Thyroid gland (tissue), 4 donors: ENCODE measurements around the gene CLRN3. TPM values are rescaled to one million over a fixed set of nuclear protein-coding genes. Genes with fewer than 3 reads are reported as not detected.

Source experiments
- DNase-seq, 2 donors: peaks; one replicate each; pipeline ENCODE4 v3.0.0-alpha.2; 2019
- H3K27ac ChIP-seq, 3 donors: fragments of 200-600 bp; sonication (generic); 1 replicate in 2 of 3; 2 replicates in 1 of 3; pipeline ENCODE4 v1.5.1; 2016 to 2019; ENCODE audit warnings: mild to moderate bottlenecking in 1 of 3, moderate library complexity in 1 of 3
- H3K27me3 ChIP-seq: fragments of 200-600 bp; sonication (generic); one replicate; pipeline ENCODE4 v1.5.1; 2019
- H3K36me3 ChIP-seq, 2 donors: fragments of 200-600 bp; sonication (generic); one replicate each; pipeline ENCODE4 v1.5.1; 2016 to 2019
- H3K4me1 ChIP-seq, 2 donors: fragments of 200-600 bp; sonication (generic); one replicate each; pipeline ENCODE4 v1.5.1; 2017 to 2019
- H3K4me3 ChIP-seq, 3 donors: fragments of 200-600 bp; sonication (generic); replicated peaks in 1 of 3; 1 replicate in 2 of 3; 2 replicates in 1 of 3; pipeline ENCODE4 v1.5.1; 2016; ENCODE audit warnings: mild to moderate bottlenecking in 1 of 3
- H3K9me3 ChIP-seq: fragments of 200-600 bp; sonication (generic); one replicate; pipeline ENCODE4 v1.5.1; 2017
- POLR2A ChIP-seq, 2 donors: fragments of 450-650 bp; IDR thresholded peaks; one replicate each; pipeline ENCODE4 v1.6.1; 2017; ENCODE audit warnings: antibody characterized with exemption in 2 of 2, mild to moderate bottlenecking in 2 of 2, moderate library complexity in 1 of 2
- WGBS, 2 donors: methylation state at CpG; one replicate each; pipeline ENCODE4 v1.1.5; 2017; 5-methylcytosine and 5-hydroxymethylcytosine counted together
- intact Hi-C: fragments of 100-400 bp; cut with DNase I; formaldehyde crosslinking; loops from one replicate; pipeline ENCODE4 v1.15.1; 2023
- total RNA-seq, 4 donors: library from RNA; depleted of rRNA; stranded (reverse); fragments of >200 nt; gene quantifications; one replicate each; pipeline ENCODE4 v1.2.3, GENCODE V29; 2016
- TF ChIP-seq, protein P1 (sequence below), 6 experiments: fragments of 200-600 bp in 3 of 6; fragments of 450-650 bp in 3 of 6; sonication (generic) in 3 of 6; IDR thresholded peaks; one replicate each; pipeline ENCODE4 v1.5.1; 2016 to 2019; ENCODE audit warnings: antibody characterized with exemption in 6 of 6, mild to moderate bottlenecking in 2 of 6, inconsistent platforms in 1 of 6, moderate library complexity in 1 of 6

The CLRN3 gene
- total RNA-seq, 4 donors from 2014 or later = not detected

DNA sequence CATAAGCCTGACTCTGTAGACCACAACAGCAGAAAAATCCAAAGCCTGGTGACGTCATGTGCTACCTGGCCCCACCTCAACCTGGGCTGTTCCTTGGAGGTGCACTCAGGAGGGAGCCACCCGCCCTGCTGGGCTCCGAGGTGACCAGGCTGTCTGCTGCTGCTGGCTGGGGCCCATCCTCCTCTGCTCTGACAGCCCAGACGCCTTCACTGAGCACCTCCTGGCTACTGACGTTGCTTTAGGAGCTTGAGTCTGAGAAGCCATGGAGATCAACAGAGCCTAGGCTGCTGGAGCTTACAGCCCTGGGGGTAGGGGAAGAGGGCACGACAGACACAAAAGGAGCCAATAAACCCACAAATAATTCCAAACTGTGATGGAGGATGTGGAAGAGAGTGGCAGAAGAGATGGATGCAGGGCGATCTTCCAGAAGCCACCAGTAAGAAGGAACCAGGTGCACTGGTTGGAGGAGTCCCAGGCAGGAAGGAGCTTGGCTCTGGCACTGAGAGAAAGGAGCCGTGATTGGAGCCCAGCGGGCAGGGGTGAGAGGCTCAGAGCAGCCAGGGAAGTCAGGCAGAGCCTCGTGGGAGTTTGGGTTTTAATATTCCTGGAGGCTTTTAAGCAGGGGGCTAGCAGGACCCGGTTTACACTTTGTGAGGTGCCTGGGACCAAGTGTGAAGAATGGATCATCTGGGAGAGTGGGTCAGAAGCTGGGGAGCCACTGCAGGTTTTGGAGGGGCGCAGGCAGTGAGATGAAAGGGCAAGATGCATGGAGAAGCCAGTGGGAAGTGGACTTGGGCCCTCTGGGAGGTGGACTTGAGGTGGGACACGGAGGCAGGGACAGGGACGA is 12.5 kb upstream of the CLRN3 start:
- DNase-seq = no peak

DNA sequence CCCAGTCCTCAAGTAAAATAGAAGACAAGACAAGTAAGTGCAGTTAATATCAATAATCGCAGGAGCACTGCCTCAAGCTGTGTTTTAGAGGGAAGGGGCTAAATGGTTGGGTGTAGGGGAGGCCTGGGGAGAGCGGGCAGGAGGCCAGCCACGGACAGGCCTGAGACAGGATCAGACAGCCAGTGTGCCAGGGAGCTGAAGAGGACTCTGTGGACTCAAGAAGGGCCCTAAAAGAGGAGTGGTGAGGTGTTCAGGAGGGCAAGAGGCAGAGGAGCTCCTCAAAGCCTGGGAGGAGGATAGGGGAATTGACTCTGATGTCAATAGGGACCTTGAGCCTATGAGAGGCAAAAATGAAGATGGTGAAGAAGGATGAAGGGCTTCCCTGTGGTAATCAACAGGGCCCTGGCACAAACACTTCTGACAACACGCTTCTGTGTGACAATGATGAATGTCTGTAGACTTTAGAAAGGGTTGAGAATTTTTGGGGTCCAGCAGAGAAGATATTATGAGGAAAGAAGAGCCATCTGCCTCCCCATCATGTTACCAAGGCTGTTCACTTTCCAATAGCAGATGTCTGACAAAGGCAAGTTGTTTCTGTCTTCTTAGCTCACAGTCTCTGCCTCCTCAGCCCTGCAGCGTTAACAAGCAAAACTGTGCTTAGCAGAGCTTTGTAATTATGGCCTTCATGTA is 11.7 kb upstream of the CLRN3 start:
- WGBS, 2 donors = 83 to 84% methylated on average over 5 of the region's 5 CpGs
- no peak overlapping the region for H3K4me3 ChIP-seq
- no peak for TF ChIP-seq POLR2A (IDR thresholded peaks at IDR 0.05)
- TF ChIP-seq, protein P1, sequence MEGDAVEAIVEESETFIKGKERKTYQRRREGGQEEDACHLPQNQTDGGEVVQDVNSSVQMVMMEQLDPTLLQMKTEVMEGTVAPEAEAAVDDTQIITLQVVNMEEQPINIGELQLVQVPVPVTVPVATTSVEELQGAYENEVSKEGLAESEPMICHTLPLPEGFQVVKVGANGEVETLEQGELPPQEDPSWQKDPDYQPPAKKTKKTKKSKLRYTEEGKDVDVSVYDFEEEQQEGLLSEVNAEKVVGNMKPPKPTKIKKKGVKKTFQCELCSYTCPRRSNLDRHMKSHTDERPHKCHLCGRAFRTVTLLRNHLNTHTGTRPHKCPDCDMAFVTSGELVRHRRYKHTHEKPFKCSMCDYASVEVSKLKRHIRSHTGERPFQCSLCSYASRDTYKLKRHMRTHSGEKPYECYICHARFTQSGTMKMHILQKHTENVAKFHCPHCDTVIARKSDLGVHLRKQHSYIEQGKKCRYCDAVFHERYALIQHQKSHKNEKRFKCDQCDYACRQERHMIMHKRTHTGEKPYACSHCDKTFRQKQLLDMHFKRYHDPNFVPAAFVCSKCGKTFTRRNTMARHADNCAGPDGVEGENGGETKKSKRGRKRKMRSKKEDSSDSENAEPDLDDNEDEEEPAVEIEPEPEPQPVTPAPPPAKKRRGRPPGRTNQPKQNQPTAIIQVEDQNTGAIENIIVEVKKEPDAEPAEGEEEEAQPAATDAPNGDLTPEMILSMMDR (IDR thresholded peaks at IDR 0.05) = no peak

More for the DNA sequence above, 12.5 kb upstream of the CLRN3 start:
- H3K27me3 ChIP-seq = no peaks in the 10 kb centered on the region
- peaks cover 3 to 9% of the 10 kb centered on the region in 2 donors for H3K4me1 ChIP-seq
- H3K9me3 ChIP-seq = no peaks in the 10 kb centered on the region
- H3K4me3 ChIP-seq = no peak overlapping the region
- no peaks in the 10 kb centered on the region for H3K36me3 ChIP-seq
- TF ChIP-seq POLR2A (IDR thresholded peaks at IDR 0.05) = no peak
- TF ChIP-seq, protein P1 (IDR thresholded peaks at IDR 0.05) = no peak
- WGBS, 2 donors = 75 to 78% methylated on average over 14 of the region's 14 CpGs
- no peak overlapping the region for H3K27ac ChIP-seq
- intact Hi-C loops = no loop called here

DNA sequence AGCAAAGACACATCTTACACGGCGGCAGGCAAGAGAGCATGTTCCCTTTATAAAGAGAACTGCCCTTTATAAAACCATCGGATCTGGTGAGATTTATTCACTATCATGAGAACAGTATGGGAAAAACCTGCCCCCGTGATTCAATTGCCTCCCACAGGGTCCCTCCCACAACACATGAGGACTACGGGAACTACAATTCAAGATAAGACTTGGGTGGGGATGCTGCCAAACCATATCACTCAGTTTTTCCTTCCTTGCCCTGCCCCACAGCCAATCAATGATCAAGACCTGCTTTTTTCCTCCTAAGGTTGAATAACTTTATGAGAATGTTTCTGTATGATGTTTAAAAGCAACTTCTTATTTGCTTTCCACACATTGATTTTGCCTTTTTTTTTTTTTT is 11.0 kb upstream of the CLRN3 start:
- H3K27me3 ChIP-seq = no peaks in the 10 kb centered on the region
- no peaks in the 10 kb centered on the region for H3K9me3 ChIP-seq
- no peak for TF ChIP-seq POLR2A (IDR thresholded peaks at IDR 0.05)
- TF ChIP-seq, protein P1 (IDR thresholded peaks at IDR 0.05) = no peak
- H3K36me3 ChIP-seq = no peaks in the 10 kb centered on the region
- intact Hi-C loops = no loop called here
- no peak overlapping the region for H3K27ac ChIP-seq
- peaks cover 3 to 9% of the 10 kb centered on the region in 2 donors for H3K4me1 ChIP-seq
- whole genome bisulfite sequencing, 2 donors = 77 to 83% methylated on average over 5 of the region's 5 CpGs
- DNase-seq = no peak
- no peak overlapping the region for H3K4me3 ChIP-seq

More for the DNA sequence above, 11.7 kb upstream of the CLRN3 start:
- no peak for DNase-seq
- Histone ChIP-seq H3K36me3 (no peaks in the 10 kb centered on the region), H3K4me1 (peaks cover 3 to 9% of the 10 kb centered on the region in 2 donors), H3K27me3 (no peaks in the 10 kb centered on the region), H3K9me3 (no peaks in the 10 kb centered on the region), H3K27ac (no peak overlapping the region)
- intact Hi-C loops = no loop called here

DNA sequence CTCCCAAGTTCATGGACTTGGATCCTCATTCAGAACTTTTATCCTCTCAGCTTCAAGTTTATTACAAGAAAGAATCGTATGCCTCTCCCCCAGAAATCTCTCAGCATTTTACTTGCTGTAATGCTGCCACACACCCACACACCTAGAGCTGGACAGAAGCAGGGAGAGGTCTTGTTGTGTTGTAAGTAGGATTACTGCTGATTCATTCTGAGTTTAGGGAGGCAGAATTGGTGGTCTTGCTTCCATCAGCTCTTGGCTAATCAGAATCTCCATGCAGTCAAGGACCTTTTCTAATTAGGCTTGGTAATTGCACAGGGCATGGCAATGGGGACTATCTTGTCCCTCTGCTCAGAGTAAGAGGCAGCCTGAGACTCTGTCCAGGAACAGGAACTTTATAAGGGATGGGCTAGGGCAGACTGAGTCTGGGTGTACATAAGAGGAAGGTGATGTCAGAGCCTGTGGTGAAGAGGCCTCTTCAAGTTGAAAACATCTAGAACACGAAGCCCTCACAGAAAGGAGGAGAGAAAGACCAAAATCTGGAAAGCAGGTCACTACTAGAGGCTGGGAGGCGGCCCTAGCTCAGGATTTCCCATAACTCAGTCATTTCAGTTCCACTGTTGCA is 7.1 kb upstream of the CLRN3 start:
- intact Hi-C loops = no loop called here
- DNase-seq = no peak
- Histone ChIP-seq H3K4me3 (no peak overlapping the region), H3K4me1 (no peaks in the 10 kb centered on the region), H3K36me3 (no peaks in the 10 kb centered on the region), H3K9me3 (no peaks in the 10 kb centered on the region), H3K27ac (no peak overlapping the region), H3K27me3 (no peaks in the 10 kb centered on the region)
- TF ChIP-seq, protein P1 (IDR thresholded peaks at IDR 0.05) = no peak
- no peak for TF ChIP-seq POLR2A (IDR thresholded peaks at IDR 0.05)
- WGBS, 2 donors = 65% methylated on average over 3 of the region's 3 CpGs
